HG02588 (cell line): ENCODE data around the gene SLC6A9.

Source experiments
- ATAC-seq: cut with Tn5 transposase; IDR thresholded peaks from one replicate; pipeline ENCODE4 v1.9.1; 2021; ENCODE audit warnings: mild to moderate bottlenecking, moderate library complexity; ENCODE audit not compliant: unreplicated experiment

The SLC6A9 gene

GRCh38 chr1:43973981-43974442 lies 57.2 kb downstream of the SLC6A9 start:
- no peak for ATAC-seq

DNA sequence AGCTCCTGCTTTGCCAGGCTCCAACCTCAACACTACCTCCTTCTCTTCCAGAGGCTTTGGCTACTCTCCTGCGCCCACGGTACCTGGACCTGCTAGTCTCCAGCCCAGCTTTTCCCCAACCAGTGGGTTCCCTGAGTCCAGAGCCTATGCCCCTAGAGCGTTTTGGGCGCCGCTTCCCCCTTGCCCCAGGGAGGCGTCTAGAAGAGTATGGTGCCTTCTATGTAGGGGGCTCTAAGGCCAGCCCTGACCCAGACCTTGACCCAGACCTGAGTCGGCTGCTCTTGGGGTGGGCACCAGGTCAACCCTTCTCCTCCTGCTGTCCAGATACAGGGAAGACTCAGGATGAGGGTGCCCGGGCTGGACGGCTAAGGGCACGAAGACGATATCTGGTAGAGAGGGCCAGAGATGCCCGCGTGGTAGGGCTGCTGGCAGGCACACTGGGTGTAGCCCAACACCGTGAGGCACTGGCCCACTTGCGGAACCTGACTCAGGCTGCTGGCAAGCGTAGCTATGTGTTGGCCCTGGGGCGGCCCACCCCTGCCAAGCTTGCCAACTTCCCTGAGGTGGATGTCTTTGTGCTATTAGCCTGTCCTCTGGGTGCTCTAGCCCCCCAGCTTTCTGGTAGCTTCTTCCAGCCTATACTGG lies 59.8 kb downstream of the SLC6A9 start:
- ATAC-seq, result no peak

GRCh38 chr1:43970911-43971310 lies 60.4 kb downstream of the SLC6A9 start:
- ATAC-seq, result no peak

DNA sequence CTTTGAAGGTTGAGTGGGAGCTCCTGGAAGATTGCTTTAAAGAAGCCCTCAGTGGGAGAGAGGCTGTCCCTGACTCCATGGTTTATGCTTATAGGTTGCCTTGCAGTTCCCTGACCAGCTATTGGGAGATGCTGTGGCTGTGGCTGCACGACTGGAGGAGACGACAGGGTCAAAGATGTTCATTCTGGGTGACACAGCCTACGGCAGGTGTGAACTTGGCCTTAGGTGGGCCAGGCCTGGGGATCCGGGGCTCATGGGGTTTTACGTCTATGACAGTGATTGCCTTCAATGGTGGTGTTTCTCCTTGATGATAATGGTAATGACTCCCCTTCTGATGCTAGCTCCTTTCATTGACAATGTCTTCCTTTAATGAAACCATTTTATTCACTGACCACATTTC lies 60.8 kb downstream of the SLC6A9 start:
- no peak for ATAC-seq

- peak; percentile 75 for ATAC-seq
Measured at GRCh38 chr1:43969746-43970466, 61.4 kb downstream of the SLC6A9 start, which contains the start of gene DPH2. DPH2 (plus strand) TSS chr1:43970010; CDS start chr1:43970176, 166 bp downstream.

DNA sequence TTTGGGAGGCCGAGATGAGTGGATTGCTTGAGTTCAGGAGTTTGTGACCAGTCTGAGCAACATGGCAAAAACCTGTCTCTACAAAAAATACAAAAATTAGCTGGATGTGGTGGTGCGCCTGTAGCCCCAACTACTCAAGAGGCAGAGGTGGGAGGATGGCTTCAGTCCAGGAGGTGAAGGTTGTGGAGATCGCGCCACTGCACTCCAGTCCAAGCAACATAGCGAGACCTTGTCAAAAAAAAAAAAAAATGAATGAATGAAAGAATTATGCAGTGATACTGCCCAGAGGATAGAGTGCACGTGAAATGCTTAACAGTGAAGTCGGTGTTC lies 61.9 kb downstream of the SLC6A9 start:
- no peak for ATAC-seq

DNA sequence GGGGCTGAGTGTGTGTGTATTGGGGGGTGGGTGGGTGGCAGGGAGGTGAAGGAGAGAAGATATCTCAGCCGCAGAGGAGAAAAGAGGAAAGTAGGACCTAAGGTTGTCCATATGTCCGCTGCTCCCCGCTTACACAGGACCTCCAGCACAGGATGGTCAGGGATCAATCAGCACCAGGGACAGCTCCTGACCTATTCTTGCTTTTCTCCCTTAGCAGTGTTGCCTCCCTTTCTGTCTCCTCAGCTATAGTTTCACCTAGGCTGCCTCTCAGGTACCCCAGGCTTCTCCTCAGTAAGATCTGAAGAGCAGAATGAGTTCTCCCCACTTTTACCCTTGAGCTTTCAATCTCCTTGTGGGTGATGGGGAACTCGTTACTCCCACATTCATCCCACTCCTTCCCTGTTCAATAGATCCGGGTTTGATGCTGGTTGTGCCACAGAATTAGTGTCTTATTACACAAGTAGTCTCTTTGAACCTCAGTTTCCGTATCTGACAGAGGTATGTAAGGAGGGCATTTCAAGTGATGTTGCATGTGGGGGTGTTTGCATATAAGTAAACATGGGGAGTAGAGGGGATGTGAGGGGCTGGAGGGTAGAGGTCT lies 62.8 kb downstream of the SLC6A9 start:
- no peak for ATAC-seq

GRCh38 chr1:43965316-43965715 lies 65.9 kb downstream of the SLC6A9 start:
- ATAC-seq, result no peak

GRCh38 chr1:43963890-43964289 lies 67.4 kb downstream of the SLC6A9 start:
- no peak for ATAC-seq

DNA sequence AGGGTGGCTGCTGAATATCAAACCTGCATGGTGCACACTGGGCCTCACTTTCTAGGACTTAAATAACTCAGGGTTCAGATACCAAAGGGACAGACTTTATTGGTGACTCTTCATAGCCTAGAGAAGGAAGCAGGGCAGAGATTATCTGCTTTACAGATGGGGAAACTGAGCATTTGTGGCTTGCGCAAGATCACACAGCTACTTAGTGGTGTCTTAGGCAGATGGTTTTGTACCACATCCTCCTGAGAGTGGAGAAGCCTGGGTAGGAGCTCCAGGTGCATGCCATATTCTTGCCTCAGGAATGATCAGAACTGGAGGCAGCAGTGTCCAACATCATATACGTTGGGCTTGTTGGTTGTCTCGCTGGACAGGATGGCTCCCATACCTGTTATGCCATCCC lies 68.3 kb downstream of the SLC6A9 start:
- ATAC-seq, result no peak

DNA sequence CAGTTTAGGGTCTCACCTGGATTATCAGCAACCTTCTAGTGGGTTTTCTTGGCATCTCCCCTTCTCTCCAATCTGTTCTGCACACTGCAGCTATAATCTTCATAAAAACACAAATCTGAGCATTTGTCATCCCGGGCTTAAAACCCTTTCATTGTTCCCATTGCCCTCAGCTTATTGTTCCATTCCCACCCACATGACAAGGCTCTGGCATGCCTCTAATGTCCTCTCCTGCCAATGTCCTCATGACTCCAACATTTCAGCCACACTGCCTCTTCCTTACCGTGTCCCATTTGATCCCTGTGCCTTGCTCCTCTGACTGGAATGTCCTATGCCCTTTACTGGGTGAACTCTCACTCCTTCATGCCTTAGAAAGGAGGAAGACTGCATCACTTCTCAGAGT lies 68.9 kb downstream of the SLC6A9 start:
- ATAC-seq, result no peak

DNA sequence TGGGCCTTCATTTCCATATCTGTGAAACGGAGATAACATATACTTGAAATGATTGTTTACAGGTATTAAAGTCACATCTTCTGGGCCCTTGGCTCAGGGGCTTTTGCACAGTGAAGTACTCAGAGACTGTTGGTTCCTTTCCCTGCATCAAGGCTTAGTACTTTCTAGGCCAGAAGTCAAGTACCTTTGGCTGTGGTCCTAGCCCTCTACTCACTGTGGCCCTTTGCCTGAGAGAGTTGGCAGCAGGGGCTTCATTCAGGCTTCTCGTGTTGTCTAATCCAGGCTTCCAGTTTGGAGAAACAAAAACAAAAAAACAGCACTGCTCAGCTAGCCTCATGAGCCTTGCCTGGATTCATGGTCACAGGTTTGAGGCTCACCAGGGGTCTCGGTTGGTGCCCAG lies 69.6 kb downstream of the SLC6A9 start:
- no peak for ATAC-seq

GRCh38 chr1:43960798-43961197 lies 70.5 kb downstream of the SLC6A9 start:
- ATAC-seq, result no peak

- ATAC-seq, result no peak
Measured at GRCh38 chr1:43958351-43959255, 72.7 kb downstream of the SLC6A9 start.

DNA sequence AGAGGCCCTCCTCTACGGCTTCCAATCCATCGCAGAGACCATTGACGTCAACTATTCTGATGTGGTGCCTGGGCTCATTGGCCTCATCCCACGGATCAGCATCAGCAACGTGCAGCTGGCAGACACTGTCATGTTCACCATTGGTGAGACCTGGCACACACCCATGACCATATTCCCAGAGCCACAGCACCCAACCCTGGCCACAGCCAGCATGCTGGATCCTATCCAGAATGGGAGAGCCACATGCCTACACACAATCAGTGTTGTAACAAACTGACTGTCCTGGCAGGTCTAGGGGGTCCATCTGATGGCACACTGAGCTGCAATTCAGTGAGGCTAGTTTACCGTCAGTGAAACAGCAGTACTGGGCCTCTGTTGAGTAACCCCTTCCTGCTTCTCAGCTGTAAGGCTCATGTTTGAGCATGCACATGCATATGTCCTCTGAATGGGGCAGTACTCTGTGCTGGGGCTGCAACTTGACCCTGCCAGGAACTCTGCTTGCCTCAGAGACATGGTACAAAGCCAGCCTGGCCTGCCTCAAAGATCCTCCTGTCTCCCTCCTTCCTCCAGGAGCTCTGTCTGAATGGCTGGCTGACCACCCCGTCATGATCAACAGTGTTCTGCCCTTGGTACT lies 73.7 kb downstream of the SLC6A9 start:
- no peak for ATAC-seq

DNA sequence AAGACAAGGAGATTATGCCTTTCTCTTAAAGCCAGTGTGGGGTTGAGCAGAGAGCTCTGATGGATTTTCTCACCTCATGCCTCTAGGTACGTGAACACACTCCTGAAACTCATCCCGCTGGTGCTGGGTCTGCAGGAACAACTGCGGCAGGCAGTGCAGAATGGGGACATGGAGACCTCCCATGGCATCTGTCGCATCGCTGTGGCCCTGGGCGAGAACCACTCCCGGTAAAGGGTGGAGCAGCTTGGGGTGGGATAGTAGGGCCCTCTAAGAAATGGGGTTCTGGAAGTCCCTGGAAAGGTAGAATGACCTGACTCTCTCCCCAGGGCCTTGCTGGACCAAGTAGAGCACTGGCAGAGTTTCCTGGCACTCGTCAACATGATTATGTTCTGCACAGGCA lies 75.0 kb downstream of the SLC6A9 start:
- ATAC-seq, result no peak

DNA sequence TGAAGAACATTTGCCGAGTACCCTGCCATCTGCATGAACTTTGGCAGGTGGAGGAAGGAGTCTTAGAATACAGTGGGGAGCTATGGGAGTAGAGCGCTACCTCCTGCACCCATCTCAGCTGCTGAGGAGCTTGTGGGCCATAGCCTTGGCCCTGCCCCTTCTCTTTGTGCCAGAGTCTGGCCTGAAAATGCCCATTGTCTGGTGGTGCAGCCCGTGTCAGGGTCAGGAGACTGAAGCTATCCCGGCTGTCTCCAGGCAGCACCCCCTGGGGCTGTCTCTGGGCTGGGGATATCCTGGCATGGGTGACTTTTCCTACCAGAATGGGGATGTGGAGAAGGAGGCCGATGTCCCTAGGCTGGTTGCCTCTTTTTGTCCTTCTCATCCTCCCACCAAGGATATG lies 77.2 kb downstream of the SLC6A9 start:
- no peak for ATAC-seq

DNA sequence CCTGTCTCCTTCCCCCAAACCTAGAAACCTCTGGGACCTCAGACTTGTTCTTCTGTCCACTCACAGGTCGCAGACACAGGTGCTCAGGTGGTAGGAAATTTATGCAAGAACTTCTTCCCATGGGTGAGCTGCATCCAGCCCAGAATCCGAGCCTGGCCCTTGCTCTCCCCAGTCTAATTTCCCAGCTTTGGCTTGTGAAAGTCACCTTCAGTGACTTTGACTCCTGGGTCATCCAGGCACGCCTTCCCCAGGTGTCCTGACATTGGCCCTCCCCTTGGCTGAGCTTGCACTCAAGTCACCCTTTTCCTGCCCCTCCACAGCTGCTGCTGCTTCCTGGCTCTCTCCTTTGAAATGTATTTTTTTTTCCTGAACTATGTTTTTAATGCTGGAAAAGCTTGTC lies 77.9 kb downstream of the SLC6A9 start:
- no peak for ATAC-seq

DNA sequence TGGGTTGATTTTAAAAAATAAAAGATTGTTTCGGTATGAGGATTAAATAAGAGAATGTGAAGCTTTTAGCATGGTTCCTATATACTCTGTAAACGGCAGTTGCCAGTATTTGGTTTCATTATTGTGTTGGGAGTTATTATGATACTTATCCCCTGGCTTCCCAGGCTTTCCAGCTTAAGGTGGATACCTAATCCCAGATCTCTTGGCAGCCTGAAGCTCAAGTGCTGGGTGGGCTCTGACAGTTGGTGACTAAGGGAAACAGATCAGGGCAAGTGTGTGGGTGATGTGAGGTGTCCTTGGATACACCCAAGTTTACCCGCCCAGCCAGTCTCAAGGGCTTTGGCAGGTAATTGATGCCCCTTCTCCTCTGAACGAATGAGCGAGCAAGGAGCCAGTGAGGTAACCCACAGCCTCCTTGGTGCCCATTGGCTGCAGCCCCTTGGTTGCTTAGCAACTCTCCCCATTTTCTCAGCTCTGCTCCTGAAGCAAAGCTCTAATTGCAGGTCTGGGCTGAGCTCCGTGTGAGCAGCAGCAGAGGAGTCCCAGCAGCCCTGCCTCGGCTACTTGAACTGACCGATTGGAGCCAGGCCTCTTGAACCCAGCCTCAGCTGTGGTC lies 78.4 kb downstream of the SLC6A9 start:
- ATAC-seq, result no peak
